PFSK-1 (cell line): ENCODE results near the gene SPIRE1.

ENCODE experiments used
- POLR2AphosphoS5 ChIP-seq: IDR thresholded peaks from 2 replicates; pipeline ENCODE4 v1.6.1; 2012; ENCODE audit warnings: low read depth, mild to moderate bottlenecking, control low read depth, low read length, moderate library complexity
- REST ChIP-seq, 2 experiments: IDR thresholded peaks; 2 replicates each; pipeline versions ENCODE4 v1.6.1 to v1.8.0; 2011 to 2012; ENCODE audit warnings: low read depth in 2 of 2, low read length in 2 of 2, control low read depth in 1 of 2, inconsistent platforms in 1 of 2, mild to moderate bottlenecking in 1 of 2, moderate library complexity in 1 of 2; ENCODE audit not compliant: insufficient read depth in 1 of 2
- SIN3A ChIP-seq: IDR thresholded peaks from 2 replicates; pipeline ENCODE4 v1.6.1; 2012; ENCODE audit warnings: mild to moderate bottlenecking, low read length, moderate library complexity, borderline replicate concordance; ENCODE audit not compliant: insufficient read depth
- TAF1 ChIP-seq: IDR thresholded peaks from 2 replicates; pipeline ENCODE4 v1.6.1; 2012; ENCODE audit warnings: low read length, control low read depth, borderline replicate concordance; ENCODE audit not compliant: insufficient read depth

DNA sequence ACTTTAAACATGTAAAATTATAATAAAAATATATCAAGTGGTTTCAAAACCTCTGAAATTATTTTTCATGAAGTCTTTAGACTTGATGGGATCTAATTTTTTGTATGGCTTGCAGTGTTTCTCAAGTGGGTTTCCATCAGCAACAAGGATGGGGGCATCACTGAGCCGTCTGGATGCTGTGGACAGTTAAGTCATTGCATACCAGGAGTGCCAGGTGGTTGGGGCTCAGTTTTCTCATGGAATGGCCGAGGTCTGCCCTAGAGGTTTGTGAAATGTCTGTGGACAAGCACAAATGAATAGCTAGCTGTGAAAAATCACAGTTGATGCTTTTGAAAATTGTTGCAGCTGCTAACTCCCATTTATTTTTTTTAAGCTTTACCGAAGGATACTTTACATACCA, 248.4 kb downstream of the SPIRE1 start:
- TF ChIP-seq POLR2AphosphoS5, result no peak
- TF ChIP-seq TAF1, result no peak
- no peak for TF ChIP-seq REST (IDR thresholded peaks at IDR 0.05; ENCODE audit: insufficient read depth in 1 of 2, low read depth in 2 of 2, low read length in 2 of 2)
- no peak for TF ChIP-seq SIN3A
